ENCODE data around the gene KIFC1. TPM values are rescaled to one million over a fixed set of nuclear protein-coding genes. Genes with fewer than 3 reads are reported as not detected.

Gene KIFC1
- total and polyA plus RNA-seq, 2 of the 4 experiments (the other 2 are of a cell fraction) = 33.9 to 40.6 TPM

- Histone ChIP-seq H2BK5ac (ENCODE audit: low read depth, low read length, poor library complexity, severe bottlenecking) (no peak overlapping the region), H2BK120ac (ENCODE audit: low read depth, low read length) (no peak overlapping the region), H3K9me1 (ENCODE audit: insufficient read depth, low read length) (peaks cover 30% of the 10 kb centered on the region), H4K5ac (ENCODE audit: low read depth, low read length) (no peak overlapping the region), H4K8ac (ENCODE audit: low read depth in 2 of 2, low read length in 2 of 2) (no peak overlapping the region), H3K79me1 (ENCODE audit: low read depth in 1 of 2, low read length in 2 of 2) (peaks cover 29 to 92% of the 10 kb centered on the region in 2 experiments), H3K14ac (replicated peaks; ENCODE audit: low read depth, low read length) (no peak overlapping the region), H2BK20ac (ENCODE audit: low read depth, low read length) (no peak overlapping the region), H4K20me1 (ENCODE audit: insufficient read depth, low read length) (peaks cover 41% of the 10 kb centered on the region), H3K23ac (ENCODE audit: low read depth, low read length) (peak overlapping the region; percentile 57; the same call in 1 of the 2 replicates), H2AK5ac (ENCODE audit: low read depth, low read length) (no peak overlapping the region), H3K9ac (ENCODE audit: low read depth, low read length) (peak overlapping the region; percentile 19; the same call in 1 of the 2 replicates), H3K36me3 (ENCODE audit: control insufficient read depth, insufficient read depth, low read length) (peaks cover 7% of the 10 kb centered on the region), H3K27me3 (ENCODE audit: control insufficient read depth, insufficient read depth, low read length) (no peaks in the 10 kb centered on the region), H3K27ac (ENCODE audit: insufficient read depth, low read length) (no peak overlapping the region), H2AK9ac (replicated peaks; ENCODE audit: low read depth, low read length, poor library complexity) (no peak overlapping the region), H3K56ac (ENCODE audit: extremely low read depth, insufficient read depth, low read length) (no peak overlapping the region), H3K18ac (ENCODE audit: low read depth, low read length) (no peak overlapping the region), H2AFZ (replicated peaks; ENCODE audit: low read length, poor library complexity) (no peak overlapping the region), H3K4me2 (ENCODE audit: low read depth, low read length) (no peak overlapping the region), H3K4ac (ENCODE audit: low read depth, low read length) (no peak overlapping the region), H3K9me3 (ENCODE audit: control insufficient read depth, insufficient read depth, low read length) (no peaks in the 10 kb centered on the region), H2BK15ac (ENCODE audit: low read depth, low read length) (no peak overlapping the region), H4K91ac (ENCODE audit: insufficient read depth, low read depth, low read length) (no peak overlapping the region), H3K4me3 (ENCODE audit: insufficient read depth, low read depth, low read length) (no peak overlapping the region), H3K4me1 (ENCODE audit: control insufficient read depth, insufficient read depth, low read length) (peaks cover 38% of the 10 kb centered on the region)
- POLR2A ChIA-PET (ENCODE audit: unreplicated experiment) = no interaction called here
- intact Hi-C loops (cut with micrococcal nuclease) = no loop called here
- CTCF ChIA-PET = no interaction called here
- in situ Hi-C loops (cut with MboI; ENCODE audit: low sequenced_read_pairs) = no loop called here
- WGBS, 2 experiments (ENCODE audit: extremely low coverage in 2 of 2, insufficient read length in 1 of 2) = no CpG with 5 or more reads among the region's 2 CpGs
- no peak for ATAC-seq (ENCODE audit: low read depth)
- dilution Hi-C loops (cut with HindIII; ENCODE audit: low sequenced_read_pairs, unreplicated experiment) = no loop called here
- no peak for TF ChIP-seq MAZ (IDR thresholded peaks at IDR 0.05; ENCODE audit: borderline replicate concordance, low read depth, low read length)
- no peak for TF ChIP-seq RFX5 (IDR thresholded peaks at IDR 0.05; ENCODE audit: low read depth, low read length)
- no peak for TF ChIP-seq CEBPB (IDR thresholded peaks at IDR 0.05; ENCODE audit: low read depth, low read length)
- TF ChIP-seq MAFK (IDR thresholded peaks at IDR 0.05; ENCODE audit: low read depth, low read length) = no peak
- no peak for TF ChIP-seq MXI1 (IDR thresholded peaks at IDR 0.05; ENCODE audit: borderline replicate concordance, low read depth, low read length)
- no peak for TF ChIP-seq POLR2A (IDR thresholded peaks at IDR 0.05; ENCODE audit: low read depth, low read length)
- no peak for TF ChIP-seq NFE2L2 (IDR thresholded peaks at IDR 0.05; ENCODE audit: low read depth, low read length)
- no peak for TF ChIP-seq RAD21 (IDR thresholded peaks at IDR 0.05; ENCODE audit: low read length)
- TF ChIP-seq FOS (IDR thresholded peaks at IDR 0.05; ENCODE audit: low read depth, low read length) = no peak
- TF ChIP-seq SMC3 (IDR thresholded peaks at IDR 0.05; ENCODE audit: low read depth, low read length) = no peak
- BruUV-seq (replicated peaks) = no TSS peak
- DNase-seq = no peak
Observed at GRCh38 chr6:33429750-33430052, 38.1 kb downstream of the KIFC1 start.
